Keratinocyte (primary cell): ENCODE data around the gene FAM229A. TPM values are rescaled to one million over a fixed set of nuclear protein-coding genes. Genes with fewer than 3 reads are reported as not detected.

Source experiments
- DNase-seq: peaks from one replicate; pipeline ENCODE4 v3.0.0-alpha.2; 2011; ENCODE audit warnings: low read depth, missing footprints, low spot score
- FAIRE-seq: peaks from 2 replicates; lab custom pipeline; 2011; peaks lifted over from hg19 to GRCh38; lab: Jason Lieb, UNC
- H2AFZ ChIP-seq: 2 replicates; pipeline ENCODE4 v1.6.0; 2012; ENCODE audit warnings: low read length, control low read depth, inconsistent platforms; ENCODE audit not compliant: control insufficient read depth
- H3K27ac ChIP-seq: 2 replicates; pipeline ENCODE4 v1.5.1; 2011; ENCODE audit warnings: low read length; ENCODE audit not compliant: control insufficient read depth, insufficient read depth
- H3K27me3 ChIP-seq: 3 replicates; pipeline ENCODE4 v1.6.0; 2011; ENCODE audit warnings: low read length; ENCODE audit not compliant: control insufficient read depth, insufficient read depth; ENCODE audit errors: extremely low read depth
- H3K36me3 ChIP-seq, 2 experiments: 2 replicates in 1 of 2; 3 replicates in 1 of 2; pipeline ENCODE4 v1.5.1; 2011; ENCODE audit warnings: low read length in 2 of 2, mild to moderate bottlenecking in 1 of 2; ENCODE audit not compliant: control insufficient read depth in 2 of 2, insufficient read depth in 2 of 2; ENCODE audit errors: extremely low read depth in 1 of 2
- H3K4me1 ChIP-seq: 3 replicates; pipeline ENCODE4 v1.5.1; 2011; ENCODE audit warnings: low read length; ENCODE audit not compliant: control insufficient read depth, insufficient read depth; ENCODE audit errors: extremely low read depth
- H3K4me2 ChIP-seq: 3 replicates; pipeline ENCODE4 v1.6.0; 2011; ENCODE audit warnings: low read depth, low read length; ENCODE audit not compliant: control insufficient read depth, insufficient read depth; ENCODE audit errors: extremely low read depth
- H3K4me3 ChIP-seq, 3 experiments: fragments of 200-600 bp in 1 of 3; sonication (generic) in 1 of 3; 2 replicates in 2 of 3; 3 replicates in 1 of 3; pipeline ENCODE4 v1.5.1; 2011 to 2016; ENCODE audit warnings: low read length in 3 of 3, mild to moderate bottlenecking in 3 of 3, control low read depth in 2 of 3, inconsistent platforms in 1 of 3, low read depth in 1 of 3, mixed read lengths in 1 of 3, mixed run types in 1 of 3, moderate library complexity in 1 of 3; ENCODE audit not compliant: control insufficient read depth in 2 of 3, insufficient read depth in 2 of 3; ENCODE audit errors: extremely low read depth in 1 of 3
- H3K79me2 ChIP-seq: 2 replicates; pipeline ENCODE4 v1.6.0; 2012; ENCODE audit warnings: low read length; ENCODE audit not compliant: control insufficient read depth, insufficient read depth
- H3K9ac ChIP-seq: 3 replicates; pipeline ENCODE4 v1.6.0; 2011; ENCODE audit warnings: low read length; ENCODE audit not compliant: control insufficient read depth, insufficient read depth; ENCODE audit errors: extremely low read depth
- H3K9me1 ChIP-seq: 3 replicates; pipeline ENCODE4 v1.6.0; 2011; ENCODE audit warnings: low read length; ENCODE audit not compliant: control insufficient read depth, insufficient read depth; ENCODE audit errors: extremely low read depth
- H3K9me3 ChIP-seq: 2 replicates; pipeline ENCODE4 v1.5.1; 2012; ENCODE audit warnings: low read depth, low read length; ENCODE audit not compliant: control insufficient read depth
- H4K20me1 ChIP-seq: 3 replicates; pipeline ENCODE4 v1.6.0; 2011; ENCODE audit warnings: low read length; ENCODE audit not compliant: control insufficient read depth, insufficient read depth; ENCODE audit errors: extremely low read depth
- CTCF ChIP-seq, 3 experiments: IDR thresholded peaks in 1 of 3; conservative IDR thresholded peaks in 1 of 3; optimal IDR thresholded peaks in 1 of 3; 2 replicates in 2 of 3; 3 replicates in 1 of 3; pipeline versions ENCODE3 to v1.5.1; 2011; ENCODE audit warnings: low read length in 3 of 3, mild to moderate bottlenecking in 3 of 3, moderate library complexity in 2 of 3, control low read depth in 1 of 3, inconsistent platforms in 1 of 3; ENCODE audit not compliant: insufficient read depth in 2 of 3; ENCODE audit errors: extremely low read depth in 1 of 3
- EZH2 ChIP-seq: IDR thresholded peaks from one replicate; pipeline ENCODE4 v1.6.1; 2012; ENCODE audit warnings: inconsistent platforms, mild to moderate bottlenecking, low read length, moderate library complexity
- dilution Hi-C: fragments of 300-500 bp; cut with MboI; formaldehyde crosslinking; loops from one replicate; pipeline ENCODE4 v1.7.0; 2020; ENCODE audit warnings: low sequenced_read_pairs; ENCODE audit not compliant: extremely low pct_ligation_motif_present
- polyA plus RNA-seq, 5 experiments: library from polyadenylated mRNA; depleted of rRNA in 3 of 5; stranded (reverse) in 3 of 5; stranded (forward) in 1 of 5; unstranded in 1 of 5; fragments of >200 nt; gene quantifications; 1 replicate in 1 of 5; 2 replicates in 3 of 5; 3 replicates in 1 of 5; pipeline versions ENCODE4 v1.2.1 to v1.2.3, GENCODE V29; 2011 to 2012; ENCODE audit warnings: missing spikeins in 2 of 5, low read depth in 1 of 5, low replicate concordance in 1 of 5

The FAM229A gene
- polyA plus RNA-seq, 1 donor (not counting 4 experiments of a cell fraction or from before 2014, with no cell fraction given) = 1.1 TPM

- dilution Hi-C loops = no loop called here
- Histone ChIP-seq H3K27ac (no peak overlapping the region), H3K4me2 (no peak overlapping the region), H3K4me3 (no peak overlapping the region), H3K4me1 (peaks cover 28% of the 10 kb centered on the region), H3K79me2 (no peaks in the 10 kb centered on the region), H3K9ac (no peak overlapping the region), H3K36me3 (peaks cover 17 to 20% of the 10 kb centered on the region in 2 experiments), H4K20me1 (peaks cover 2% of the 10 kb centered on the region), H3K9me1 (no peaks in the 10 kb centered on the region), H3K9me3 (no peaks in the 10 kb centered on the region), H2AFZ (no peak overlapping the region), H3K27me3 (peaks cover 14% of the 10 kb centered on the region)
- DNase-seq (no peak), FAIRE-seq (no peak)
- no peak for TF ChIP-seq EZH2
- no peak for TF ChIP-seq CTCF (optimal IDR thresholded peaks at IDR 0.05 in 1 of 3, IDR thresholded peaks at IDR 0.05 in 1 of 3, conservative IDR thresholded peaks at IDR 0.05 in 1 of 3; ENCODE audit: extremely low read depth in 1 of 3, insufficient read depth in 2 of 3, low read length in 3 of 3)
Observed at GRCh38 chr1:32334274-32334861, 27.9 kb downstream of the FAM229A start.

GRCh38 chr1:32333251-32333963, 28.9 kb downstream of the FAM229A start:
- dilution Hi-C loops = no loop called here
- H3K27ac ChIP-seq = no peak overlapping the region
- H3K4me3 ChIP-seq = no peak overlapping the region
- H3K36me3 ChIP-seq = peaks cover 17 to 22% of the 10 kb centered on the region in 2 experiments
- H3K79me2 ChIP-seq = no peaks in the 10 kb centered on the region
- no peak overlapping the region for H2AFZ ChIP-seq
- no peaks in the 10 kb centered on the region for H3K9me1 ChIP-seq
- no peak for DNase-seq
- H3K27me3 ChIP-seq = peaks cover 14% of the 10 kb centered on the region
- H3K4me1 ChIP-seq = peaks cover 23% of the 10 kb centered on the region
- peaks cover 2% of the 10 kb centered on the region for H4K20me1 ChIP-seq
- no peak overlapping the region for H3K4me2 ChIP-seq
- no peaks in the 10 kb centered on the region for H3K9me3 ChIP-seq
- H3K9ac ChIP-seq = no peak overlapping the region
- TF ChIP-seq EZH2 = no peak
- TF ChIP-seq CTCF (optimal IDR thresholded peaks at IDR 0.05 in 1 of 3, IDR thresholded peaks at IDR 0.05 in 1 of 3, conservative IDR thresholded peaks at IDR 0.05 in 1 of 3; ENCODE audit: extremely low read depth in 1 of 3, insufficient read depth in 2 of 3, low read length in 3 of 3) = no peak
- no peak for FAIRE-seq
